ENCODE data around the gene ARSB. TPM values are rescaled to one million over a fixed set of nuclear protein-coding genes. Genes with fewer than 3 reads are reported as not detected.

ARSB gene
- polyA plus RNA-seq (2013, experiment 1 of 2): 22.6 TPM
- polyA plus RNA-seq (2013, experiment 2 of 2): 23.2 TPM

DNA sequence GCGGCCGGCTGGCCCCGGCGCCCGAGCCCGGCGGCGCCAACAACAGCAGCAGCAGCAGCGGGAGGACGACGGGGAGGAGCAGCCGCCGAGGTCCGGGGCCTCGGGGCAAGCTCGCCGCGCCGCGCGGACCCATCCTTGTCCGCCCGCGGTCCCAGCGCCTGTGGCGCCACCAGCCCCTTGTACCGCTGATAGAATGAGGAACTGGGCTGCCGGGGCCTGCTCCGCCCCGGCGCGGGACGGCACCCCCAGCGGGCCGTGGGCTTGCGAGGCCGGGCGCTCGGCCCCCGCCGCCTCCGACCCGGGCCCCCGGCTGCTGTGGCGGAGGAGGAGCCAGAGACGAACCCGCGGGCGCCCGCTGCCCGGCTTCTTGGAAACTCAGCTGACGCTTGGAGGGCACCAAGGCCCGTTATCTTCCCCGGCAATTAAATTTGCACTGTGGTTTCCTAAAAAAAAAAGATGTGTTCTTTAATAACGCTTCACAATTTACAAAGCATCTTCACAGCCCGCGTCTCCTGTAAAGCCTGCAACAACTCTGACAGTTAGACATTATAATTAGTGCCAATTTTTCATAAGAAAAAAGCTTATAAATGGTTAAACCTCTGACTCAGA is at the start of gene ARSB:
ARSB (minus strand) TSS at position 195 of the 609 bp plus-strand sequence; CDS start at position 133, 62 bp downstream.
- Histone ChIP-seq H3K4me1 (ENCODE audit: control insufficient read depth, insufficient read depth, low read depth, low read length) (peaks cover 2% of the 10 kb centered on the region), H3K36me3 (ENCODE audit: control insufficient read depth in 1 of 2, insufficient read depth in 2 of 2, low read depth in 1 of 2, low read length in 2 of 2) (no peaks in the 10 kb centered on the region), H3K4me2 (ENCODE audit: low read length, poor library complexity, severe bottlenecking) (peak within 1 kb of the TSS; percentile 95), H3K9ac (ENCODE audit: low read length) (peak within 1 kb of the TSS; percentile 84), H3K27me3 (ENCODE audit: control insufficient read depth in 1 of 2, insufficient read depth in 1 of 2, low read length in 2 of 2) (no peaks in the 10 kb centered on the region), H3K27ac (ENCODE audit: low read length, poor library complexity, severe bottlenecking) (peak within 1 kb of the TSS; percentile 96), H3K9me3 (ENCODE audit: control insufficient read depth, low read length) (no peaks in the 10 kb centered on the region), H2AK5ac (ENCODE audit: low read length, severe bottlenecking) (no peak within 1 kb of the TSS), H2BK5ac (ENCODE audit: low read depth, low read length, poor library complexity, severe bottlenecking) (peak within 1 kb of the TSS; percentile 95), H3K4ac (ENCODE audit: low read depth in 1 of 2, low read length in 2 of 2) (peak within 1 kb of the TSS; percentile 54 to 81), H2BK15ac (ENCODE audit: low read depth, poor library complexity, severe bottlenecking) (peak within 1 kb of the TSS; percentile 97), H4K91ac (ENCODE audit: low read length) (peak within 1 kb of the TSS; percentile 92), H2BK120ac (ENCODE audit: low read depth, low read length) (peak within 1 kb of the TSS; percentile 85), H3K79me1 (replicated peaks; ENCODE audit: low read length, poor library complexity, severe bottlenecking) (peaks cover 9% of the 10 kb centered on the region), H3K18ac (ENCODE audit: low read depth in 1 of 2, low read length in 2 of 2) (peak within 1 kb of the TSS; percentile 76 to 99), H3K4me3 (ENCODE audit: insufficient read depth in 1 of 2, low read depth in 1 of 2, low read length in 2 of 2) (peak within 1 kb of the TSS; percentile 75 to 85), H3K14ac (ENCODE audit: low read length in 2 of 2) (peak within 1 kb of the TSS in 1 of 2 experiments; percentile 3), H2BK12ac (ENCODE audit: low read length in 2 of 2) (peak within 1 kb of the TSS; percentile 54 to 67), H4K8ac (ENCODE audit: low read length) (peak within 1 kb of the TSS; percentile 82), H3K23ac (ENCODE audit: low read length in 2 of 2) (no peak within 1 kb of the TSS), H2AFZ (ENCODE audit: low read depth, low read length) (peak within 1 kb of the TSS; percentile 70)
- 2% methylated on average over 49 of the region's 57 CpGs for WGBS
- peak; percentile 55 for DNase-seq

DNA sequence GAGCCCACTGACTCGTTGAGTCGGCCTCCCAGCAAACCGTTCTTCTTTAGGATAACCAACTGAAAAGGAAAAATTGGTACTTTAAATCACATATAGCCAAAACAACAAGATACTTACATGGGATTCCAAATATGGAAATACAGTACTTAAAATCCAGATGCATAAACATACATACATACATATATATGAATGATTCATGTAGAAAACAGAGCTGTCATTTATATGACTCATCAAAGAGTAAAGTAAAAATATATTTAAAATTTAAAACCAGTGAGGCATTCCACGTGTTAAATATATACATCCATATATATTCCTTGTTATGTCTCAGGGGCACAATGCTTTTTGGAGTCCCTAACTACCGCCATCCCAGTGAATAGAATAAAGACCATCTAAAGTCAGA is 47.7 kb upstream of the ARSB start:
- Histone ChIP-seq H3K9ac (ENCODE audit: low read length) (no peak overlapping the region), H2AFZ (ENCODE audit: low read depth, low read length) (no peak overlapping the region), H2BK120ac (ENCODE audit: low read depth, low read length) (no peak overlapping the region), H3K4me2 (ENCODE audit: low read length, poor library complexity, severe bottlenecking) (no peak overlapping the region), H3K23ac (ENCODE audit: low read length in 2 of 2) (no peak overlapping the region), H3K79me1 (replicated peaks; ENCODE audit: low read length, poor library complexity, severe bottlenecking) (no peaks in the 10 kb centered on the region), H3K36me3 (ENCODE audit: control insufficient read depth in 1 of 2, insufficient read depth in 2 of 2, low read depth in 1 of 2, low read length in 2 of 2) (no peaks in the 10 kb centered on the region), H3K27me3 (ENCODE audit: control insufficient read depth in 1 of 2, insufficient read depth in 1 of 2, low read length in 2 of 2) (no peaks in the 10 kb centered on the region), H2BK12ac (ENCODE audit: low read length in 2 of 2) (no peak overlapping the region), H3K4ac (ENCODE audit: low read depth in 1 of 2, low read length in 2 of 2) (no peak overlapping the region), H3K4me3 (ENCODE audit: insufficient read depth in 1 of 2, low read depth in 1 of 2, low read length in 2 of 2) (no peak overlapping the region), H4K91ac (ENCODE audit: low read length) (no peak overlapping the region), H2BK15ac (ENCODE audit: low read depth, poor library complexity, severe bottlenecking) (no peak overlapping the region), H3K9me3 (ENCODE audit: control insufficient read depth, low read length) (no peaks in the 10 kb centered on the region), H2BK5ac (ENCODE audit: low read depth, low read length, poor library complexity, severe bottlenecking) (no peak overlapping the region), H3K14ac (ENCODE audit: low read length in 2 of 2) (no peak overlapping the region), H4K8ac (ENCODE audit: low read length) (no peak overlapping the region), H3K4me1 (ENCODE audit: control insufficient read depth, insufficient read depth, low read depth, low read length) (peaks cover 2% of the 10 kb centered on the region), H3K18ac (ENCODE audit: low read depth in 1 of 2, low read length in 2 of 2) (no peak overlapping the region), H2AK5ac (ENCODE audit: low read length, severe bottlenecking) (no peak overlapping the region), H3K27ac (ENCODE audit: low read length, poor library complexity, severe bottlenecking) (no peak overlapping the region)
- 97% methylated on average over 3 of the region's 5 CpGs for WGBS
- DNase-seq: no peak

DNA sequence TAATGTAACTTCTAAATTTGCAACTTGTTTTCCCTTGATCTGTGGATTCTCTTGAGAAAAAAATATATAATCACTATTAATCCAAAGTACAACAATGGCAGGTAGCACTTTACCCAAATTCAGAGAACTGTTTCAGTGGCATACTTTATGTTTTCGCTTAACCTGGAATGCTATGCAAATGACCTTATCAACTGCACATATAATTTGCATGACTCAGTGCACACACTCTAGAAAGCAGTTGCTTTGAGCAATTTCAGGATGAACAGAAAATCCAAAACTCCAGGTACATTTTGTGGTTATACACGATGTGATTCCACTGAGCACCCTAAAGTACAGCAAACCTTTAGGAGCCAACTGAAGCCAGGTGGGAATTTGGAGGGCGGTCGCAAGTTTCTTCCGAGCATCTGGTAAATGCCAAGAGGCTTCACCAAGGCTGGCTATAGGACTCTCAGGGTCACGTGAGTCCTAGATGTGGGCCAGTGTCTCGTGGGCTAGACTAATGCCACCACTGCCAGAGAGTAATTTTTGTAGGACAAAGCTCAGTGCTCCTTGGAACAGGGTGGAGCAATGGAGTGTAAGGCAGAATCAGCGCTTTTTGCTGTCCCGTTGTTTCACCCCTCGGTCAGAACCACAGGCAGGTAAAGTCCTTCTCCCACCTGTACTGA is 47.1 kb upstream of the ARSB start:
- no peaks in the 10 kb centered on the region for H3K9me3 ChIP-seq (ENCODE audit: control insufficient read depth, low read length)
- no peak overlapping the region for H3K14ac ChIP-seq (ENCODE audit: low read length in 2 of 2)
- no peak overlapping the region for H2BK12ac ChIP-seq (ENCODE audit: low read length in 2 of 2)
- H3K23ac ChIP-seq (ENCODE audit: low read length in 2 of 2): no peak overlapping the region
- H3K79me1 ChIP-seq (replicated peaks; ENCODE audit: low read length, poor library complexity, severe bottlenecking): no peaks in the 10 kb centered on the region
- no peak overlapping the region for H3K4me2 ChIP-seq (ENCODE audit: low read length, poor library complexity, severe bottlenecking)
- no peak overlapping the region for H3K18ac ChIP-seq (ENCODE audit: low read depth in 1 of 2, low read length in 2 of 2)
- H3K4ac ChIP-seq (ENCODE audit: low read depth in 1 of 2, low read length in 2 of 2): no peak overlapping the region
- no peak overlapping the region for H3K27ac ChIP-seq (ENCODE audit: low read length, poor library complexity, severe bottlenecking)
- H3K4me1 ChIP-seq (ENCODE audit: control insufficient read depth, insufficient read depth, low read depth, low read length): peaks cover 2% of the 10 kb centered on the region
- no peak for DNase-seq
- no peak overlapping the region for H2AK5ac ChIP-seq (ENCODE audit: low read length, severe bottlenecking)
- H4K91ac ChIP-seq (ENCODE audit: low read length): no peak overlapping the region
- H3K27me3 ChIP-seq (ENCODE audit: control insufficient read depth in 1 of 2, insufficient read depth in 1 of 2, low read length in 2 of 2): peaks cover 0 to 3% of the 10 kb centered on the region in 2 experiments
- no peak overlapping the region for H3K4me3 ChIP-seq (ENCODE audit: insufficient read depth in 1 of 2, low read depth in 1 of 2, low read length in 2 of 2)
- no peak overlapping the region for H2BK15ac ChIP-seq (ENCODE audit: low read depth, poor library complexity, severe bottlenecking)
- H4K8ac ChIP-seq (ENCODE audit: low read length): no peak overlapping the region
- no peak overlapping the region for H2BK5ac ChIP-seq (ENCODE audit: low read depth, low read length, poor library complexity, severe bottlenecking)
- H3K9ac ChIP-seq (ENCODE audit: low read length): no peak overlapping the region
- H2BK120ac ChIP-seq (ENCODE audit: low read depth, low read length): no peak overlapping the region
- no peaks in the 10 kb centered on the region for H3K36me3 ChIP-seq (ENCODE audit: control insufficient read depth in 1 of 2, insufficient read depth in 2 of 2, low read depth in 1 of 2, low read length in 2 of 2)
- H2AFZ ChIP-seq (ENCODE audit: low read depth, low read length): no peak overlapping the region
- 91% methylated on average over 10 of the region's 10 CpGs for WGBS

DNA sequence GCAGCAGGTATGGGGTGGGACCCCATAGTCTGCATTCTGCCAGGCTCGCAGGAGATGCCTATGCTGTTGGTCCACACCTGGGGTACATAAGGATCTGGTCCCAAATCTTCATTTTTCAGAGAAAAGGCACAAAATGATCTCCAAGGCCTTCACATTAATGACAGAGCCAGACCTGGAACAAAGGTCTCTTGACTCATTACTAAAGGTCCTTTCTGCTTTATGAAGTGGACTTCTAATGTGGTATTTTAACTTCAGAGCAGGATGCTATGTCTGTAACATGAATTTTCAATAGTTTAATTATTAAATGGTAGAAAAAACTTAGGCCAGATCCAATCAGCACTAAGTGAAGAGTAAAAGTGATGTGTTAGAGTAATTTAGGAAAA is 46.4 kb upstream of the ARSB start:
- Histone ChIP-seq H3K27me3 (ENCODE audit: control insufficient read depth in 1 of 2, insufficient read depth in 1 of 2, low read length in 2 of 2) (peaks cover 0 to 3% of the 10 kb centered on the region in 2 experiments), H3K18ac (ENCODE audit: low read depth in 1 of 2, low read length in 2 of 2) (no peak overlapping the region), H3K9me3 (ENCODE audit: control insufficient read depth, low read length) (no peaks in the 10 kb centered on the region), H4K91ac (ENCODE audit: low read length) (no peak overlapping the region), H2BK15ac (ENCODE audit: low read depth, poor library complexity, severe bottlenecking) (no peak overlapping the region), H3K9ac (ENCODE audit: low read length) (no peak overlapping the region), H3K79me1 (replicated peaks; ENCODE audit: low read length, poor library complexity, severe bottlenecking) (no peaks in the 10 kb centered on the region), H2AFZ (ENCODE audit: low read depth, low read length) (no peak overlapping the region), H3K4me1 (ENCODE audit: control insufficient read depth, insufficient read depth, low read depth, low read length) (peaks cover 2% of the 10 kb centered on the region), H3K23ac (ENCODE audit: low read length in 2 of 2) (no peak overlapping the region), H2BK120ac (ENCODE audit: low read depth, low read length) (no peak overlapping the region), H2BK12ac (ENCODE audit: low read length in 2 of 2) (no peak overlapping the region), H3K4me2 (ENCODE audit: low read length, poor library complexity, severe bottlenecking) (peak overlapping the region; percentile 59), H3K27ac (ENCODE audit: low read length, poor library complexity, severe bottlenecking) (peak overlapping the region; percentile 82), H3K14ac (ENCODE audit: low read length in 2 of 2) (no peak overlapping the region), H2AK5ac (ENCODE audit: low read length, severe bottlenecking) (no peak overlapping the region), H2BK5ac (ENCODE audit: low read depth, low read length, poor library complexity, severe bottlenecking) (no peak overlapping the region), H3K36me3 (ENCODE audit: control insufficient read depth in 1 of 2, insufficient read depth in 2 of 2, low read depth in 1 of 2, low read length in 2 of 2) (no peaks in the 10 kb centered on the region), H4K8ac (ENCODE audit: low read length) (no peak overlapping the region), H3K4ac (ENCODE audit: low read depth in 1 of 2, low read length in 2 of 2) (no peak overlapping the region), H3K4me3 (ENCODE audit: insufficient read depth in 1 of 2, low read depth in 1 of 2, low read length in 2 of 2) (no peak overlapping the region)
- no peak for DNase-seq
- WGBS: 81% methylated on average over 1 of the region's 1 CpG
